Daoy (cell line): ENCODE results near the gene RAD23A. TPM values are rescaled to one million over a fixed set of nuclear protein-coding genes. Genes with fewer than 3 reads are reported as not detected.

Source experiments
- DNase-seq: peaks from one replicate; pipeline ENCODE4 v3.0.0-alpha.2; 2015; ENCODE audit warnings: low read depth
- total RNA-seq: library from RNA; depleted of rRNA; stranded (reverse); fragments of >200 nt; shearing (Covaris generic); gene quantifications from 2 replicates; pipeline ENCODE4 v1.2.3, GENCODE V29; 2014

RAD23A gene
- total RNA-seq, 1 experiment from 2014 or later = 125 TPM

DNA sequence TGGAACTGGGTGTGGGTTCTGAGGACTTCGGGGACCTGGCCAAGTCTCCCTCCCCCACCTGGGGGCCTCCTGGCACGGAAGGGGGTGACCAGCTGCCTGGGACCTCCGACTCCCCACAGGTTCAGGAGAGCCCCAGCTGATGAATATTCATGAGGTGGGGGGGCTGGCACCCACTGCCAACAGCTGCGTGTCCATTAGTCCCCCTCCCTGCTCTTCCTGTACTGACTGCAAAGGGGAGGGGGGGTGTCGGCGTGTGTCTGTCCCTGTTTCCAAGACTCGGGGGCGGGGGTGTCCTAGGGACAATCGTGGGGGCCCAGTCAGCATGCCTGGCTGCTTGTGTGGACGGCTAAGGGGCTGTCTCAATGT lies 39.0 kb downstream of the RAD23A start:
- no peak for DNase-seq

- peak; percentile 56 for DNase-seq
Observed at GRCh38 chr19:12985049-12985776, 39.6 kb downstream of the RAD23A start.

DNA sequence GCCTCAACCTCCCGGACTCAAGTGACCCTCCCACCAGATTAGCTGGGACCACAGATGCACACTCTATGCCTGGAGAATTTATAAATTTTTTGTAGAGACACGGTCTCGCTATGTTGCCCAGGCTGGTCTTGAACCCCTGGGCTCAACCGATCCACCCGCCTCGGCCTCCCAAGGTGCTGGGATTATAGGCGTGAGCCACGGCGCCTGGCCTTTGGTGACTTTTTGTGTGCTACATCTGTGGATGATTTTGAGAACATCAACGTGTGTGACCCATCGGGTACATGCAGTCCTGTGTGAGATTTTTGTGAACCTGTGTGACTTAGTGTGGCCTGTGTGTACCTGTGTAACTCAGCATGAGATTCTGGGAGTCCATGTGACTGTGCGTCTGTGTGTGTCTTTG lies 41.1 kb downstream of the RAD23A start:
- no peak for DNase-seq

GRCh38 chr19:12987190-12987589 lies 41.5 kb downstream of the RAD23A start:
- DNase-seq = no peak

DNA sequence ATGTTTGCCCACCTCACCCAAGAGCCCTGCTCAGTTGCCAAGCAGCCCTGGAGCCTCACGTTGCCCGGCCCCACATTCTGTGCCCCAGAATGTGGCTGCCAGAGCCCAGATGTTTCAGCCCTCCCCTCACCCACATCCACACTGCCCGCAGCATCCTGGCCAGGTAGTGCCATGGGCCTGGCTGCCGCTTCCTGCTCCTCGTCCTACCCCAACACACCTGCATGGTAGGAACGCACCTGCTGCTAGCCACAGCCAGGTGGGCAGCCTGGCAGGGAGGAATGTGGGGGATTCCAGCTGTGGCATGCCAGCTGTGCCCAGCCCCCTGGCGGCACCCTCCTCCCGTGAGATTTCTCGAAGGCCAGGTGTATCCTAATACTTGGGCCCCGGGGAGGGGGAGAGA lies 42.1 kb downstream of the RAD23A start:
- no peak for DNase-seq

GRCh38 chr19:12990431-12990830 lies 44.8 kb downstream of the RAD23A start:
- DNase-seq = no peak

DNA sequence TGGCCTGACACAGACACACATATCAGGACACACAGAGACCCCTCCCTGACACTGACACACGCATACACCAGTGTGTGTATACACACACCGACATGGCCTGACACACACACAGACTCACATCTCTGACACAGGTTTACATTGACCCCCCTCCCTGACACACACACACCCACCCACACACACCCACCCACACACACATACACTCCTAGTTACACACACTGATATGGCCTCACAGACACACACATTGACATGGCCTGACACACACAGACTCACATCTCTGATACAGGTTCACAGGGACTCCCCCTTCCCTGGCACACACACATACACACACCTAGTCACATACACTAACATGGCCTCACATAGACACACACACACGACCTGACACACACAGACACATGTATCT lies 45.2 kb downstream of the RAD23A start:
- no peak for DNase-seq

GRCh38 chr19:12991296-12991695 lies 45.6 kb downstream of the RAD23A start:
- no peak for DNase-seq

DNA sequence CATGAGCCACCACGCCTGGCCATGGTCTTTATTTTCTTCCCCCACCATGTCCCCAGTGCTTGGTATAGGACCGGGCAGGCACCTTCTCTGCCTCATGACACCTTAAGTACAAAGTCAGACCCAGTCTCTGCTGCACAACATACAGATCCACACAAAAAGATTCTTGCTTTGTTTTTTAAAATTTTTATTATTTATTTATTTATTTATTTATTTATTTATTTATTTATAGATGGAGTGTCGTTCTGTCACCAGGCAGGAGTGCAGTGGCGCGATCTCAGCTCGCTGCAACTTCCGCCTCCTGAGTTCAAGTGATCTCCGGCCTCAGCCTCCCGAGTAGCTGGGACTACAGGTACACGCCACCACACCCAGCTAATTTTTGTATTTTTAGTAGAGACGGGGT lies 47.1 kb downstream of the RAD23A start:
- no peak for DNase-seq

- no peak for DNase-seq
Observed at GRCh38 chr19:12993562-12993961, 47.9 kb downstream of the RAD23A start.

GRCh38 chr19:12994701-12995595 lies 49.3 kb downstream of the RAD23A start, which contains the start of gene NFIX:
NFIX (plus strand) TSS chr19:12995475; CDS start chr19:12995838, 363 bp downstream.
- DNase-seq = peak; percentile 84

- peak; percentile 52 for DNase-seq
Observed at GRCh38 chr19:12995596-12996405, 50.1 kb downstream of the RAD23A start.

DNA sequence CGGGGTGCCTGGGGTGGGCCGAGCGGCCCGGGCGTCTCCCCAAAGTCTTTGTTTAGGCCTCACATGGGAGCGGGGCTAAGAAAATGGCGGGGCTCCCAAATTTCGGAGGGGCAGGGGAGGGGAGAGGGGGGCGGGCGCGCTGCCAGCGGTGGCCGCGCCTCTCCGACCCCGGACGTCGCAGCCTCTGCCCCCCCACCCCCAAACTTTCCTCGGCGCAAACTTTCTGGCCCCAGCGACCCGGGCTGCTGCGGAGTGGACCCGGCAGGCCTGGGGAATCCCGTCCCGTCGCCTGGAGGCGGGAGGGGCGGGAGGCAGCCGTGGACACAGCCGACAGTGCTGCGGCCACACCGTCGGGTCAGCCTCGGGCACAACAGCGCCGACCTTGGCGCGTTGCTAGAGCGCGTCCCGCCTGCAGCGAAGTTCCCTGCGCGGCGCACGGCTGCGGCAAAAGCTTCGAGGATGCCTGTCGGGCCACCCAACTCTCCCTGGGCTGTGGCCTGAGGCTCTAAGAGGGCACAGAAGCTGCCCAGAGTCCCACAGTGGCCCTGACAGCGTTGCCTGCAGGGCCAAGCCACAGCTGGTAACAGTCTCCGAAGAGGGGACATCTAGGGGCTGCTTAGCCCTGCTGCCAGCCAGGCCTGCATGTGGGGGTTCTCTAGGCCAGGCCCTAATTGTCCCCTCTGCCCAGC lies 50.9 kb downstream of the RAD23A start:
- peak; percentile 58 for DNase-seq

GRCh38 chr19:12997179-12997966 lies 51.7 kb downstream of the RAD23A start:
- no peak for DNase-seq

GRCh38 chr19:12997967-12998940 lies 52.6 kb downstream of the RAD23A start:
- no peak for DNase-seq

GRCh38 chr19:13001166-13001501 lies 55.5 kb downstream of the RAD23A start:
- DNase-seq = no peak

- DNase-seq = no peak
Observed at GRCh38 chr19:13001502-13002165, 56.0 kb downstream of the RAD23A start.

- DNase-seq = no peak
Observed at GRCh38 chr19:13002166-13002898, 56.7 kb downstream of the RAD23A start.
